SU-DHL-6 (cell line): ENCODE data around the gene MEGF6.

Source experiments
- H2AFZ ChIP-seq: fragments of 200-600 bp; sonication (generic); 2 replicates; pipeline ENCODE4 v1.6.1; 2014; ENCODE audit warnings: low read depth, mild to moderate bottlenecking, moderate library complexity, mixed read lengths, antibody characterized with exemption, low read length; ENCODE audit not compliant: severe bottlenecking
- H3F3A ChIP-seq: fragments of 200-600 bp; shearing (Covaris generic); 2 replicates; pipeline ENCODE4 v1.6.0; 2016; ENCODE audit warnings: antibody characterized with exemption, mild to moderate bottlenecking; ENCODE audit not compliant: insufficient read depth
- H3K27ac ChIP-seq: fragments of 200-600 bp; sonication (generic); 2 replicates; pipeline ENCODE4 v1.5.1; 2016; ENCODE audit warnings: low read depth, mild to moderate bottlenecking, low read length, moderate library complexity, mixed read lengths
- H3K27me3 ChIP-seq: fragments of 200-600 bp; sonication (generic), shearing (Covaris generic); 2 replicates; pipeline ENCODE4 v1.6.0; 2014; ENCODE audit warnings: mild to moderate bottlenecking, low read length
- H3K36me3 ChIP-seq: fragments of 200-600 bp; sonication (generic); 2 replicates; pipeline ENCODE4 v1.6.1; 2014; ENCODE audit warnings: mild to moderate bottlenecking, low read length, mixed read lengths
- H3K4me2 ChIP-seq: fragments of 300-600, 200-600 bp; shearing (Covaris generic), sonication (generic); 2 replicates; pipeline ENCODE4 v1.6.0; 2014; ENCODE audit warnings: low read length, low read depth, mild to moderate bottlenecking; ENCODE audit not compliant: poor library complexity, severe bottlenecking
- H3K4me3 ChIP-seq: fragments of 200-600 bp; sonication (generic); 2 replicates; pipeline ENCODE4 v1.5.1; 2014; ENCODE audit warnings: antibody characterized with exemption, low read length, mild to moderate bottlenecking, mixed read lengths; ENCODE audit not compliant: insufficient read depth, poor library complexity, severe bottlenecking
- H3K79me2 ChIP-seq: fragments of 200-600 bp; sonication (generic); 2 replicates; pipeline ENCODE4 v1.6.1; 2014; ENCODE audit warnings: mild to moderate bottlenecking, low read length, moderate library complexity; ENCODE audit not compliant: insufficient read depth
- H3K9ac ChIP-seq: fragments of 200-600 bp; sonication (generic); 2 replicates; pipeline ENCODE4 v1.7.0; 2014; ENCODE audit warnings: mild to moderate bottlenecking, low read length
- H3K9me2 ChIP-seq: fragments of 200-600 bp; sonication (generic); replicated peaks from 2 replicates; pipeline ENCODE4 v1.6.1; 2014; ENCODE audit warnings: low read length; ENCODE audit not compliant: insufficient read depth
- H3K9me3 ChIP-seq: fragments of 200-600 bp; sonication (generic); 2 replicates; pipeline ENCODE4 v1.6.1; 2014; ENCODE audit warnings: low read length, mixed read lengths; ENCODE audit not compliant: insufficient read depth
- H4K20me1 ChIP-seq: fragments of 200-600 bp; sonication (generic); 2 replicates; pipeline ENCODE4 v1.6.1; 2014; ENCODE audit warnings: low read depth, mild to moderate bottlenecking, antibody characterized with exemption, low read length, moderate library complexity, mixed read lengths
- EZH2phosphoT487 ChIP-seq: fragments of 200-600 bp; sonication (generic), shearing (Covaris generic); conservative IDR thresholded peaks from 2 replicates; pipeline ENCODE4 v1.6.1; 2018; ENCODE audit warnings: mild to moderate bottlenecking, antibody characterized with exemption, low read length, moderate library complexity, mixed read lengths
- TF ChIP-seq, protein P1 (sequence below): fragments of 200-600 bp; sonication (generic); IDR thresholded peaks from one replicate; pipeline ENCODE4 v1.5.1; 2017; ENCODE audit warnings: antibody characterized with exemption, mild to moderate bottlenecking, low read length, moderate library complexity; ENCODE audit not compliant: insufficient read depth, poor library complexity, severe bottlenecking

Gene MEGF6

DNA sequence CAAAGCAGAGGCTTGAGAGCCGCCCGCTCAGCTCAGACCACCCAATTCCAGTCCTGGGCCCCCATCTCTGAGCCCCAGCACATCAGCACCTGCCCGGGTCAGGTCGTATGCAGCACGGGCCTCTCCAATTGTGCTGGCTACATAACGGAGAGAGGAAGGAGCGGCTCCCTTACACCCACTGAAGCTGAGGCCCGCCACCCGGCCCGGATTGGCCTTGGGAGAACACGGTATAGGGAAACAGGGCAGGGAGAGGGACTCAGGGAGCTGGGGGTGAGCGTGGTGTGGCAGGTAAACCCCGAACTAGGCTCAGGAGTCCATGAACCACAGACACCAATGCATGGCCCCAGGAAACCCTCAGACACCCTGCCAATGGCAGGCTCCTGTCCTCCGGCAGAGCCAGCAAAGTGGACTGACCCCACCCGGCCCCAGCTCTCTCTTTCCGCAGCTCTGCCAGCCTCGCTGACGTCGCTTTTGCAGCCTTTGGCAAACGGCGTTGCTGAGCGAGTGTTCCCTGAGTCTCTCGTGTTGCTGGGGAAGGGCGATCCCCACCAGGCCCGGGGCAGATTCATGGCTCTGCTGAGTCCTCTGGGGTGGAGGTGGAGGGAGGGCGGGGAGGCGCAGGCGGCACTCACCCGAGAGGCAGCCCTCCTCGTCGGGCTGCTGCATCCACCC, 16.5 kb downstream of the MEGF6 start:
- Histone ChIP-seq H3K4me2 (no peak overlapping the region), H4K20me1 (no peaks in the 10 kb centered on the region), H3K36me3 (no peaks in the 10 kb centered on the region), H3K9ac (no peak overlapping the region), H3K4me3 (no peak overlapping the region), H3K27me3 (no peaks in the 10 kb centered on the region), H3F3A (no peaks in the 10 kb centered on the region), H3K27ac (no peak overlapping the region), H3K9me2 (no peaks in the 10 kb centered on the region), H2AFZ (no peak overlapping the region), H3K79me2 (no peaks in the 10 kb centered on the region), H3K9me3 (no peaks in the 10 kb centered on the region)
- TF ChIP-seq, protein P1, sequence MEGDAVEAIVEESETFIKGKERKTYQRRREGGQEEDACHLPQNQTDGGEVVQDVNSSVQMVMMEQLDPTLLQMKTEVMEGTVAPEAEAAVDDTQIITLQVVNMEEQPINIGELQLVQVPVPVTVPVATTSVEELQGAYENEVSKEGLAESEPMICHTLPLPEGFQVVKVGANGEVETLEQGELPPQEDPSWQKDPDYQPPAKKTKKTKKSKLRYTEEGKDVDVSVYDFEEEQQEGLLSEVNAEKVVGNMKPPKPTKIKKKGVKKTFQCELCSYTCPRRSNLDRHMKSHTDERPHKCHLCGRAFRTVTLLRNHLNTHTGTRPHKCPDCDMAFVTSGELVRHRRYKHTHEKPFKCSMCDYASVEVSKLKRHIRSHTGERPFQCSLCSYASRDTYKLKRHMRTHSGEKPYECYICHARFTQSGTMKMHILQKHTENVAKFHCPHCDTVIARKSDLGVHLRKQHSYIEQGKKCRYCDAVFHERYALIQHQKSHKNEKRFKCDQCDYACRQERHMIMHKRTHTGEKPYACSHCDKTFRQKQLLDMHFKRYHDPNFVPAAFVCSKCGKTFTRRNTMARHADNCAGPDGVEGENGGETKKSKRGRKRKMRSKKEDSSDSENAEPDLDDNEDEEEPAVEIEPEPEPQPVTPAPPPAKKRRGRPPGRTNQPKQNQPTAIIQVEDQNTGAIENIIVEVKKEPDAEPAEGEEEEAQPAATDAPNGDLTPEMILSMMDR = no peak
- TF ChIP-seq EZH2phosphoT487 = no peak

DNA sequence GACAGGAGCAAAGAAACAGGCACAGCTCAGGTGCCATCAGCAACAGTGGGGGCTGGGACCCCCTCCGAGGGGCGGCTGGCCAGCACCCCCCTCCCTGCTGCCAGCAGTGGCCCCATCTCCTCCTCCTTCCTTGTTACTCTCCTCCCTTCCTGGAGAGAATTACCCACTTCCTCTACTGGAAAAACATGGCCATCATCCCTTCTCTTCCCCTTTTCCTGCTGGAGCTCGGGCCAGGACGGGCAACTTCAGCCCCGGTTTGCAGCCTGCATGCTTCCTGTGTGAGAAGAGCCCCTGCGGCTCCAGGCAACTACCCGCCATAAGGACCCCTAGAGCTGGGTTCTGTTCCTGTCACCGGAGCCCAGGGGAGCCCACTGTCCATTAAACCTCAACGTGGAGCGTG, 17.6 kb downstream of the MEGF6 start:
- H3K4me2 ChIP-seq = no peak overlapping the region
- H3K27ac ChIP-seq = no peak overlapping the region
- no peaks in the 10 kb centered on the region for H4K20me1 ChIP-seq
- no peak overlapping the region for H3K9ac ChIP-seq
- H3F3A ChIP-seq = no peaks in the 10 kb centered on the region
- H3K9me2 ChIP-seq = no peaks in the 10 kb centered on the region
- H3K27me3 ChIP-seq = no peaks in the 10 kb centered on the region
- H3K79me2 ChIP-seq = no peaks in the 10 kb centered on the region
- H3K9me3 ChIP-seq = no peaks in the 10 kb centered on the region
- H3K36me3 ChIP-seq = no peaks in the 10 kb centered on the region
- H3K4me3 ChIP-seq = no peak overlapping the region
- no peak overlapping the region for H2AFZ ChIP-seq
- TF ChIP-seq EZH2phosphoT487 = no peak
- TF ChIP-seq, protein P1 = no peak

DNA sequence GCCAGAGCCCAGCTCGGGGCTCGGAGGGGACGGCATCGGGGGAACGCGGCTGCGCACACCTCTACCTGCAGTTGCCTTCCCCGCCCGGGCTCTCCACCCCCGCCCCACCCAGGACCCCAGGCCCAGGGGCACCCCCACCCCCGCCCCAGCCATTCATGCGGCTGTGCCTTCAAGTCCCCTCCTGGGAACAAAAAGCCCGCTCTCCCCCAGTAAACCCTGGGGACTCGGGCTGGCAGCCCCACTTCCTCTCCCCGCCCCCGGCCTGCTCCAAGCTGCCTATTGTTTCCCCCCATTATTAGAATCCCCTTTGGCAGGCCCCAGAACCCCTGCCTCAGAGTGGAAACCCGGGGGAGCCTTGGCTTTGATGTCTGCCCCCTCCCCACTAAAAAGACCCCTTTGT, 18.0 kb downstream of the MEGF6 start:
- H3K4me2 ChIP-seq = no peak overlapping the region
- H3K27me3 ChIP-seq = no peaks in the 10 kb centered on the region
- no peaks in the 10 kb centered on the region for H3K9me3 ChIP-seq
- no peaks in the 10 kb centered on the region for H3K9me2 ChIP-seq
- H3K27ac ChIP-seq = no peak overlapping the region
- no peaks in the 10 kb centered on the region for H4K20me1 ChIP-seq
- H3K9ac ChIP-seq = no peak overlapping the region
- no peak overlapping the region for H3K4me3 ChIP-seq
- H3F3A ChIP-seq = no peaks in the 10 kb centered on the region
- no peak for TF ChIP-seq EZH2phosphoT487
- TF ChIP-seq, protein P1 = no peak
- H3K79me2 ChIP-seq = no peaks in the 10 kb centered on the region
- H2AFZ ChIP-seq = no peak overlapping the region
- H3K36me3 ChIP-seq = no peaks in the 10 kb centered on the region
